ENCODE data around the gene LRRC71. TPM values are rescaled to one million over a fixed set of nuclear protein-coding genes. Genes with fewer than 3 reads are reported as not detected.

LRRC71 gene
- total and polyA plus RNA-seq, 2 of the 4 experiments (the other 2 are of a cell fraction) = 0.50 TPM; not detected in 1

- H4K20me1 ChIP-seq (ENCODE audit: insufficient read depth, low read length) = peaks cover 2% of the 10 kb centered on the region; the same call in 1 of the 2 replicates
- no peaks in the 10 kb centered on the region for H3K36me3 ChIP-seq (ENCODE audit: control insufficient read depth, insufficient read depth, low read length)
- H2AK9ac ChIP-seq (replicated peaks; ENCODE audit: low read depth, low read length, poor library complexity) = peak overlapping the region; percentile 96
- ChIA-PET CTCF (no interaction called here), POLR2A (ENCODE audit: unreplicated experiment) (no interaction called here)
- in situ Hi-C loops (cut with MboI; ENCODE audit: low sequenced_read_pairs) = loop anchor here (5.0 kb wide), 1 partner anchor 33 kb away; no protein-coding TSS in a partner anchor
- H3K56ac ChIP-seq (ENCODE audit: extremely low read depth, insufficient read depth, low read length) = no peak overlapping the region
- H3K4me1 ChIP-seq (ENCODE audit: control insufficient read depth, insufficient read depth, low read length) = peaks cover 38% of the 10 kb centered on the region
- H2BK120ac ChIP-seq (ENCODE audit: low read depth, low read length) = peak overlapping the region; percentile 71; the same call in 1 of the 2 replicates
- H3K4ac ChIP-seq (ENCODE audit: low read depth, low read length) = peak overlapping the region; percentile 76
- H3K23ac ChIP-seq (ENCODE audit: low read depth, low read length) = peak overlapping the region; percentile 26
- H4K91ac ChIP-seq (ENCODE audit: insufficient read depth, low read depth, low read length) = peak overlapping the region; percentile 70
- H2BK15ac ChIP-seq (ENCODE audit: low read depth, low read length) = peak overlapping the region; percentile 91; the same call in 2 of the 3 replicates
- peak overlapping the region; percentile 55 for H4K5ac ChIP-seq (ENCODE audit: low read depth, low read length)
- H2BK20ac ChIP-seq (ENCODE audit: low read depth, low read length) = peak overlapping the region; percentile 13; the same call in 1 of the 2 replicates
- H3K4me3 ChIP-seq (ENCODE audit: insufficient read depth, low read depth, low read length) = peak overlapping the region; percentile 52
- no peak for ATAC-seq (ENCODE audit: low read depth)
- peak overlapping the region; percentile 27; the same call in 1 of the 2 replicates for H3K18ac ChIP-seq (ENCODE audit: low read depth, low read length)
- intact Hi-C loops (cut with micrococcal nuclease) = no loop called here
- dilution Hi-C loops (cut with HindIII; ENCODE audit: low sequenced_read_pairs, unreplicated experiment) = no loop called here
- H3K79me1 ChIP-seq (ENCODE audit: low read depth in 1 of 2, low read length in 2 of 2) = peaks cover 11 to 53% of the 10 kb centered on the region in 2 experiments
- H3K27me3 ChIP-seq (ENCODE audit: control insufficient read depth, insufficient read depth, low read length) = no peaks in the 10 kb centered on the region; the same call in none of the 2 replicates
- 14% methylated on average over 1 of the region's 5 CpGs; no CpG with 5 or more reads in 1 of the 2 experiments for WGBS, 2 experiments (ENCODE audit: extremely low coverage in 2 of 2, insufficient read length in 1 of 2)
- H3K4me2 ChIP-seq (ENCODE audit: low read depth, low read length) = peak overlapping the region; percentile 90
- no peak for DNase-seq
- H3K9ac ChIP-seq (ENCODE audit: low read depth, low read length) = peak overlapping the region; percentile 77
- H2BK5ac ChIP-seq (ENCODE audit: low read depth, low read length, poor library complexity, severe bottlenecking) = peak overlapping the region; percentile 92
- H3K14ac ChIP-seq (replicated peaks; ENCODE audit: low read depth, low read length) = peak overlapping the region; percentile 41
- peaks cover 21% of the 10 kb centered on the region for H3K9me1 ChIP-seq (ENCODE audit: insufficient read depth, low read length)
- H2AK5ac ChIP-seq (ENCODE audit: low read depth, low read length) = peak overlapping the region; percentile 41
- TF ChIP-seq, protein P1, sequence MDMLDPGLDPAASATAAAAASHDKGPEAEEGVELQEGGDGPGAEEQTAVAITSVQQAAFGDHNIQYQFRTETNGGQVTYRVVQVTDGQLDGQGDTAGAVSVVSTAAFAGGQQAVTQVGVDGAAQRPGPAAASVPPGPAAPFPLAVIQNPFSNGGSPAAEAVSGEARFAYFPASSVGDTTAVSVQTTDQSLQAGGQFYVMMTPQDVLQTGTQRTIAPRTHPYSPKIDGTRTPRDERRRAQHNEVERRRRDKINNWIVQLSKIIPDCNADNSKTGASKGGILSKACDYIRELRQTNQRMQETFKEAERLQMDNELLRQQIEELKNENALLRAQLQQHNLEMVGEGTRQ (IDR thresholded peaks at IDR 0.05; ENCODE audit: low read depth, low read length) = no peak
- no peak for TF ChIP-seq NFE2L2 (IDR thresholded peaks at IDR 0.05; ENCODE audit: low read depth, low read length)
- no peak for TF ChIP-seq MAFK (IDR thresholded peaks at IDR 0.05; ENCODE audit: low read depth, low read length)
- no peak for TF ChIP-seq POLR2A (IDR thresholded peaks at IDR 0.05; ENCODE audit: low read depth, low read length)
- TF ChIP-seq BHLHE40 (IDR thresholded peaks at IDR 0.05; ENCODE audit: low read depth, low read length) = no peak
- peak overlapping the region; percentile 68 for H3K27ac ChIP-seq (ENCODE audit: insufficient read depth, low read length)
- peak overlapping the region in 1 of 2 experiments; percentile 68; a peak in 3 of 4 replicates for H4K8ac ChIP-seq (ENCODE audit: low read depth in 2 of 2, low read length in 2 of 2)
- H2AFZ ChIP-seq (replicated peaks; ENCODE audit: low read length, poor library complexity) = peak overlapping the region; percentile 84
- no TSS peak for BruUV-seq (replicated peaks)
- H3K9me3 ChIP-seq (ENCODE audit: control insufficient read depth, insufficient read depth, low read length) = no peaks in the 10 kb centered on the region
Measured at GRCh38 chr1:156894001-156894400, 26.4 kb upstream of the LRRC71 start.

Data from IMR-90 (cell line).